Glutamatergic neuron (in vitro differentiated cells): ENCODE results near the gene MFSD12. TPM values are rescaled to one million over a fixed set of nuclear protein-coding genes. Genes with fewer than 3 reads are reported as not detected.

Experiments
- DNase-seq: peaks from one replicate; pipeline ENCODE4 v3.0.0; 2022
- H3K27ac Mint-ChIP-seq: one replicate; pipeline ENCODE4 v1.8.0; 2020; ENCODE audit warnings: mild to moderate bottlenecking, mixed read lengths, inconsistent platforms; ENCODE audit not compliant: unreplicated experiment
- H3K27me3 Mint-ChIP-seq: one replicate; pipeline ENCODE4 v1.8.0; 2020; ENCODE audit warnings: mild to moderate bottlenecking, moderate library complexity, mixed read lengths, inconsistent platforms; ENCODE audit not compliant: unreplicated experiment
- H3K36me3 Mint-ChIP-seq: one replicate; pipeline ENCODE4 v1.8.0; 2020; ENCODE audit warnings: mild to moderate bottlenecking, mixed read lengths, inconsistent platforms; ENCODE audit not compliant: unreplicated experiment
- H3K4me1 Mint-ChIP-seq: one replicate; pipeline ENCODE4 v1.8.0; 2020; ENCODE audit warnings: mild to moderate bottlenecking, low read depth, mixed read lengths, inconsistent platforms; ENCODE audit not compliant: unreplicated experiment
- H3K4me3 Mint-ChIP-seq: one replicate; pipeline ENCODE4 v1.8.0; 2020; ENCODE audit warnings: mild to moderate bottlenecking, mixed read lengths, inconsistent platforms; ENCODE audit not compliant: unreplicated experiment
- H3K9me3 Mint-ChIP-seq: one replicate; pipeline ENCODE4 v1.8.0; 2020; ENCODE audit warnings: mild to moderate bottlenecking, moderate library complexity, mixed read lengths, inconsistent platforms; ENCODE audit not compliant: unreplicated experiment
- total RNA-seq: library from RNA; stranded (reverse); fragmentation: NEBNext Ultra II Directional; extraction: Animal tissue kit (Norgen Biotek cat#: 25700); gene quantifications from one replicate; pipeline ENCODE4 v1.2.1, GENCODE V29; 2021; ENCODE audit not compliant: unreplicated experiment
- TF ChIP-seq, protein P1 (sequence below): fragments of 200-600 bp; sonication (generic); IDR thresholded peaks from one replicate; pipeline ENCODE4 v1.5.0; 2021; ENCODE audit not compliant: partially characterized antibody, unreplicated experiment

The MFSD12 gene
- total RNA-seq, 1 donor from 2014 or later, result 134 TPM

DNA sequence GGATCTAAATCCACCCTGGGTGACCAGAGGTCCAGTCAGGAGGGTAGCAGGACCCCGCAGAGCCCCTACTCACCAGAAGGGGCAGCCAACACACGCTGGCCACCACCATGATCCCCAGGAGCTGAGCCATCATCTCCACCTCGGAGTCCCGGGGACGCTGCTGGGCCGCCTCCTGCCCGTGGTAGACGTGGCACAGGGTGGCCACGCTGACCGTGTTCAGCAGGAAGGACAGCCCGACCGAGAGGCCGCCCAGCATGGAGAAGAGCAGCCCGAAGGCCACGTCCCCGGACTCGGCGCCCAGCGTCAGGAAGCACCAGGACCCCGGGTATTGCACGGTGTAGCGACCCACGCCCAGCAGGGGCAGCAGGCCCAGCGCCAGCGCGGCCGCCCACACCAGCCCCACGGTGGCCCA is 42.4 kb upstream of the MFSD12 start:
- H3K4me1 Mint-ChIP-seq, result no peaks in the 10 kb centered on the region
- H3K27me3 Mint-ChIP-seq, result peaks cover 4% of the 10 kb centered on the region
- H3K36me3 Mint-ChIP-seq, result no peaks in the 10 kb centered on the region
- no peak overlapping the region for H3K4me3 Mint-ChIP-seq
- no peak overlapping the region for H3K27ac Mint-ChIP-seq
- H3K9me3 Mint-ChIP-seq, result no peaks in the 10 kb centered on the region
- TF ChIP-seq, protein P1, sequence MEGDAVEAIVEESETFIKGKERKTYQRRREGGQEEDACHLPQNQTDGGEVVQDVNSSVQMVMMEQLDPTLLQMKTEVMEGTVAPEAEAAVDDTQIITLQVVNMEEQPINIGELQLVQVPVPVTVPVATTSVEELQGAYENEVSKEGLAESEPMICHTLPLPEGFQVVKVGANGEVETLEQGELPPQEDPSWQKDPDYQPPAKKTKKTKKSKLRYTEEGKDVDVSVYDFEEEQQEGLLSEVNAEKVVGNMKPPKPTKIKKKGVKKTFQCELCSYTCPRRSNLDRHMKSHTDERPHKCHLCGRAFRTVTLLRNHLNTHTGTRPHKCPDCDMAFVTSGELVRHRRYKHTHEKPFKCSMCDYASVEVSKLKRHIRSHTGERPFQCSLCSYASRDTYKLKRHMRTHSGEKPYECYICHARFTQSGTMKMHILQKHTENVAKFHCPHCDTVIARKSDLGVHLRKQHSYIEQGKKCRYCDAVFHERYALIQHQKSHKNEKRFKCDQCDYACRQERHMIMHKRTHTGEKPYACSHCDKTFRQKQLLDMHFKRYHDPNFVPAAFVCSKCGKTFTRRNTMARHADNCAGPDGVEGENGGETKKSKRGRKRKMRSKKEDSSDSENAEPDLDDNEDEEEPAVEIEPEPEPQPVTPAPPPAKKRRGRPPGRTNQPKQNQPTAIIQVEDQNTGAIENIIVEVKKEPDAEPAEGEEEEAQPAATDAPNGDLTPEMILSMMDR, result no peak
- no peak for DNase-seq

DNA sequence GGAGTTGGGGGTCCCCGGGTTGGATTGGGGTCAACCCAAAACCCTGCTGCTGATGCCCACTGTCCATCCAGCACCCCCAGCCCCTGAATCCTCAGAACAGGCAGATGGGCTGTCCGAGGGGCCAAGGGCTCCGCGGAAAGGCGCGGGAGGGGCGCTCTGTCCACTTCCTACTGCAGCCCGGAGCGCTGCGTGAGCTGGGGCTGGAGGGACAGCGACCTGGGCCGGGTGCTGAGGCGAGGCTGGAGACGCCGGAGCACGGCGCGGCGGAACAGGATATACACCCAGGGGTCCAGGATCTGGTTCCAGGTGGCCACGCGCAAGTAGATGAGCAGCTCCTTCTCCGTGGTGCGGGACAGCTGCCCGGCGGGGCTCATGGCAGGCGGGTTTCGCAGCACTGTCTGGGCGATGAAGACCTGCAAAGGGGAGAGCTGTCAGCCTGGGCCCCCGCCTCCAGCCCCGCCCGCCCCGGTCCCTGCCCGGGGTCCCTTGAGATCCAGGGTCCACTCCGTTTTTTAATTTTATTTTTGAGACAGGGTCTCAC is 38.2 kb upstream of the MFSD12 start:
- H3K4me1 Mint-ChIP-seq, result no peaks in the 10 kb centered on the region
- TF ChIP-seq, protein P1, result no peak
- H3K4me3 Mint-ChIP-seq, result no peak overlapping the region
- DNase-seq, result no peak
- H3K27me3 Mint-ChIP-seq, result peaks cover 4% of the 10 kb centered on the region
- H3K27ac Mint-ChIP-seq, result no peak overlapping the region
- no peaks in the 10 kb centered on the region for H3K36me3 Mint-ChIP-seq
- peaks cover 4% of the 10 kb centered on the region for H3K9me3 Mint-ChIP-seq

DNA sequence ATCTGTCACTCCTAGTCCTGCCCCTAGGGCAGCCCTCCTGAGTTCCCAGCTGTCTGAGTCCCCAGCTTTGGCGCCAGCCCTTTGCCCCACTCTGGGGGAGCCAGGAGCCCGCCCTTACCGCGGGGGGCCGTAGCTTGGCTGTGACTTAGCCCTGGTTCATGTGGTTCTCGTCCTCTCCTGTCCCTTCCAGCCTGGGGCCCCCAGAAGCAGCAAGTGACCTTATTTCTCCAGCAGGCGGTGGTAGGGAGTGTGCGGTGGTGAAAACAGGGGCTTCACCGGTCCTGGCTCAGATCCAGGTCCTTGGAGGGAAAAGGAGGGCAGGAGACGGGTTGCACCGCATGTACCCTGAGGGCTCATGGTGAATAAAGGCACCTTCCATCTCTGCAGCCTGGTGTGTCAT is 35.8 kb upstream of the MFSD12 start:
- no peak overlapping the region for H3K4me3 Mint-ChIP-seq
- H3K27ac Mint-ChIP-seq, result no peak overlapping the region
- DNase-seq, result no peak
- H3K4me1 Mint-ChIP-seq, result no peaks in the 10 kb centered on the region
- H3K27me3 Mint-ChIP-seq, result peaks cover 9% of the 10 kb centered on the region
- TF ChIP-seq, protein P1, result no peak
- H3K36me3 Mint-ChIP-seq, result no peaks in the 10 kb centered on the region
- H3K9me3 Mint-ChIP-seq, result peaks cover 4% of the 10 kb centered on the region

DNA sequence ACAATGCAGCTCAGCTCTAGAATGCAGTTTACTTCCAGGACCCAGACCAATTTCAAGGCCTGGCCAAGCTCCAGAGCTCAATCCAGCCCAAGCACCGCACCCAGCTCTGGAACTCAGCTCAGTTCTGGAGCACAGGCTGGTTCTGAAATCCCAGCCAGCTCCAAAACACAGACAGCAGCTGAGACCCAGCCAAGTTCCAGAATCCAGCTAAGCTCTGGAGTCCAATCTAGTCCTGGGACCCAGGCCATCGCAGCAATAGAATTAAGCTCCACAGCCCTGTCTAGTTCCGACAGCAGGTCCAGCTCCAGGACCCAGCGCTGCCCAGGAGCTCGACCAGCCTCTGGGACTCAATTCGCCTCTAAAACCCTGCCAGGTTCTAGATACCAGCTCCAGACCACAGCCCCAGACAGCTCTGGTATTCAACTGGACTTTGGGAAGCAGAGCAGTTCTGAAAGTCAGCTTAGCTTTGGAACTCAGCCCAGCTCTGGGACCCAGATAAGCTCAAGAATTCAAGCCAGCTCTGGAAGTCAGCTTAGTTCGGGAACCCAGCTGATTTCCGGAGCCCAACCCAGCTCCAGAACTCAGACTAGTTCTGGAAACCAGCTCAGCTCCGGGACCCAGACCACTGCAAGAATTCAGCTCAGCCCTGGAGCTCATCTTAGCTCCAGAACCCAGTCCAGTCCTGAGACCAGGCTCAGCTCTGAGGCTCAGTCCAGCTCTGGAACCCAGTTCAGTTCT is 34.7 kb upstream of the MFSD12 start:
- H3K4me3 Mint-ChIP-seq, result no peak overlapping the region
- H3K36me3 Mint-ChIP-seq, result no peaks in the 10 kb centered on the region
- TF ChIP-seq, protein P1, result no peak
- no peak overlapping the region for H3K27ac Mint-ChIP-seq
- peaks cover 9% of the 10 kb centered on the region for H3K27me3 Mint-ChIP-seq
- H3K4me1 Mint-ChIP-seq, result no peaks in the 10 kb centered on the region
- DNase-seq, result no peak
- peaks cover 4% of the 10 kb centered on the region for H3K9me3 Mint-ChIP-seq

DNA sequence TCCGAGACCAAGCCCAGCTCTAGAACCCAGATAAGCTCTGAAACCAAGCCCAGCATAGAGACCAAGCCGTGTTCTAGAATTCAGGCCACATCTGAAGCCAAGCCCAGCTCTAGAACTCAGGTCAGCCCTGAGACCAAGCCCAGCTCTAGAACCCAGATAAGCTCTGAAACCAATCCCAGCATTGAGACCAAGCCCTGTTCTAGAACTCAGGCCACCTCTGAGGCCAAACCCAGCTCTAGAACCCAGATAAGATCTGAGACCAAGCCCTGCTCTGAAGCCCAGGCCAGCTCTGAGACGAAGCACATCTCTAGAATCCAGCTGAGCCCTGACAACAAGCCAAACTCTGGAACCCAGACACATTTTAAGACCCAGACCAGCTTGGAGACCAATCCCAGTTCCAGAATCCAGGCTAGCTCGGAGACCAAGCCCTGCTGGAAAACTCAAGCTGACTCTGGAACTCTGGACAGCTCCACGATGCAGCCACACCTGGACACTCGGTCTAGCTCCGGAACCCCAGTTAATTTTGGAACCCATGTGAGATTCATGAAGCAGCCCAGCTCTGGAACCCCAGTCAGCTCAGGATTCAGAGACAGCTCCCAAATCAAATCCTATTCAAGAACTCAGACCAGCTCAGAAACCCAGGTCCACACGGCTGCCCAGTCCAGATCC is 33.7 kb upstream of the MFSD12 start:
- DNase-seq, result no peak
- Mint-ChIP-seq H3K4me1 (no peaks in the 10 kb centered on the region), H3K4me3 (no peak overlapping the region), H3K27ac (no peak overlapping the region), H3K36me3 (no peaks in the 10 kb centered on the region), H3K9me3 (peaks cover 4% of the 10 kb centered on the region), H3K27me3 (peaks cover 9% of the 10 kb centered on the region)
- TF ChIP-seq, protein P1, result no peak
